ENCODE results near the gene BMP7.

Gene BMP7

DNA sequence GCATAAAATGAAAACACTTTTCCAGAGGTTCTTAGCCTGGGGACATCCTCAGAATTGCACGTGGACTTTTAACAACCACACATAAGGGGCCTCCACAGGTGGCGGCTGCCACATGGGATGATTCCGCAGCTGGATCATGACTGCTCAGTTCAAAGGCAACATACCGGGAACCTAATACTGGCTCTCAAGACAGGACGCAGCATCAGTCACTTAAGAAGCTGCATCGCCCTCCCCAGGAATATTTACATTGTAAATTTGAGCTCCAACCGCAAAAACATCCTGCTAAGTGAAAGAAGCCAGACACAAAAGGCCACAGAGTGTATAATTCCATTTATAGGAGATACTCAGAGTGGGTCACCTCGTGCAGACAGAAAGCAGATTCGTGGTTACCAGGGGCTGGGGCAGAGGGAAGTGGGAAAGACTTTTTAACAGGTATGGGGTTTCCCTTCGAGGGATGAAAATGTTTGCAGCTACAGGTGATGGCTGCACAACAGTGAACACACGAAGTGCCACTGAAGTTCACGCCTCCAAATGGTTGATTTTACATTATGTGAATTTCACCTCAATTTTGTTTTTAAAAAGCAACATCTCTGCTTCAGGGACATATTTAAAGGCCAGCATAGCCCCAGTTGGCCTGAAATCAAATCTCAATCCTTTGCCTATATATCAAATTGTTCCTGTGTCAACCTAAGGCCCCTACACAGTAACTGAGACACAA is 141.5 kb downstream of the BMP7 start:
- no peak for DNase-seq (ENCODE audit: low spot score)

DNA sequence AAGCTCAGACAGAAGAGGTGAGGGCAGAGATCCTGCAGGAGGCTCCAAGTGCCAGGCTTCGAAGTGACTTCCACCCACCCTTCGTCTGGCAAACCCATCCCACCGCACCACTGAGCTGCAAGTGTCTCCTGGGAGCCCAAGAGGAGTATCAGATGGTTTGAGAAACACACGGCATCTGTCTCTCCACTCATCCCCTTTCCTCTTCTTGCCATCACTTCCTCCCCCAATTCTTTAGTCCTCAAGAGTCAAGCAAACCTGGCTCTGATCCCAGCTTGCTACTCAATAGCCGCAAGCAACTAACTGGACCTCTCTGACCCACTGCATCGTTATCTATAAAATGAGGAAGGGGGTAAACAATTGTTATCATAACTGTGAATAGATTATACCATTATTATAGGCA is 142.1 kb downstream of the BMP7 start:
- DNase-seq (ENCODE audit: low spot score), result no peak

DNA sequence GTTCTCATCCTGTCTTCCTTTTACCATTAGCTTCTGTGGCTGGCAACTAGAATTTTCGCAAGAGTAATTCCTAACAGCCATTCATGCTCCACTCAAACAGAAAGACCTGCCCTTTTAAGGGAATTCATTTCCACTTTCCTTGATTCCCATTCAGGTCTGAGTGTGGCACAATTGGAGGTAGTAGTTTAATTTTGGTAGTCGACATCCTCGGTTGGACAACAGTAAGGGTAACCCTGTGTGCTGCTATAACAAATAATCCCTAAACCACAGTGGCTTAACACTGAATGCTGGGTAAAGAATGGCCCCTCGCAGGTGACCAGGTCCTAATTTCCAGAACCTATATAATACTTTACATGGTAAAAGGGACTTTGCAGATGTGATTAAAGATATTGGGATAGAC is 142.9 kb downstream of the BMP7 start:
- DNase-seq (ENCODE audit: low spot score), result no peak

DNA sequence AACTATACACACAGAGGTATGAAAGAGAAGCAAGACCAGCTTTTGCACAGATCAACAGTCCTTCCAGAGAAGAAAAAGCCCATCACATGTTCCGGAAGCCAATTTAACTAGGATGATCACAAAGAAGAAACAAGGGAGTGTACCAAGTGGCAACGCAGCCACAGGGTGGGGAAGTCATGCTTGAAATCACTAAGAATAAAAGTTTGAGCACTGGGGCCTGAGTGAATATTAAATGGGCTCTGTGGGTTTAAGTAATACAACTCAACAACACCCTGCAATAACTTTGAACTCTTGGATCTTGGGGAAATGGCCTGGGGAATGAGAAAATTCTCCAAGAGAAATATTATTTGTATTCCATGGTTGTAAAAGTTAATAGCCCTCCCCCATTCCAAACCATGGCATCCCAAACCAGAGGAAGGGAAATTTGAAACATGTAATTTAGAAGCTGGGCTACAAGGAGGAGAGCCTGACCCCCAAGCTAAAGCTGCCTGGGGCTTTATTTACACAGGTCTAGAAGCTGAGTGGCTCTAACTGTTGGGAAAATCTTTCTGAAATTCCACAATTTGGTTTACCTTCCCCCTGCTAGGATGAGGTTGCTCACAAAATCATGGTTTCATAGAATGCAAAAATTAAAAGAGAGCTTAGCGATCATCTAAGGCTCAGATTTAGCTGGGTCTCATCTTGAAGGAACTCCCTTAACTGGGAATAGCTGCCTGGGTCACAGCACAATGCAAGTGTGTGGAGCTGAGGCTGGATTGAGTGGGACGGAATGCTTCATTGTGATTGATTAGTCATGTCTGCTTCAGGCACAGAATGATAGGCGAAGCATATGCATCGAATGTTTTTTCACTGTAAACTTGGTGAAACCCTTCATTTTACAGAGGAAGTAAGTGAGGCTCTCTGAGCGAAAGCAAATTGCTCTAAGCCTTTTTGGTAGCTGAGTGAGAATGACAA is 143.6 kb downstream of the BMP7 start:
- DNase-seq (ENCODE audit: low spot score), result no peak

DNA sequence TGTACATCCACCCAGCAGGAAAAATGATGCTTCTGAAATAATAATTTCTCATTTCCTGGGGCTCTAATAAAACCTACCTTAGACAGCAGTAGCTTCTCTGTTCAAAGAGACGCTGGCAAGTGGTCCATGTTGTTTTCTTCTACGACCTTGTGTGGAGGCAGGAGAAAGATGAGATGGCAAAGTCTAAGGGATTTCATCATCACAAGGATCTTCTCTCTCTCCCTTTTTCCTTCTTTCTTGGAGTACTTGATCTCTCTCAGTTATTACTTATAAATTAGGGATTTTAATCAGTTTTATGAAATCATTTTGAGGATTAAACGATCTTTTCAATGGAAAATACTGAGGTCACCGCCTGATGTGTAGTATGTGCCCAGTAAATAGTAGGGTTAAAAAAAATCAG is 147.5 kb downstream of the BMP7 start:
- no peak for DNase-seq (ENCODE audit: low spot score)

Measured in hematopoietic multipotent progenitor cell treated with erythropoietin and hydrocortisone succinate and interleukin-3 and kit ligand, for 15 days (in vitro differentiated cells).